ENCODE results near the gene CENPI. TPM values are rescaled to one million over a fixed set of nuclear protein-coding genes. Genes with fewer than 3 reads are reported as not detected.
"Not testable (repeated sequence)": the region's sequence is repeated elsewhere in the genome, so short reads cannot be mapped to it uniquely, and the experiment has no call there.

Gene CENPI
- under 1 TPM; 0.31 to 0.85 (median 0.58) TPM for total RNA-seq
- 0.38 TPM for polyA plus RNA-seq
- long read RNA-seq, donor 1: 0 reads
- long read RNA-seq, donor 2: 0 reads
- long read RNA-seq, donor 3: 0 reads
- long read RNA-seq, donor 4, partial matches to known transcripts: 0 of 1 reads
- long read RNA-seq, donor 4, other reads (novel, unspliced or antisense): 1 of 1 reads

GRCh38 chrX:101097546-101098453, at the start of gene CENPI:
TSS of gene CENPI (plus strand) at chrX:101098204. CDS start at chrX:101101071, 2,867 bp downstream.
- Histone ChIP-seq H3K27me3 (ENCODE audit: control insufficient read depth, insufficient read depth) (no peaks in the 10 kb centered on the region), H3K4me3 (ENCODE audit: low read length) (peak within 1 kb of the TSS; percentile 75), H3K9me3 (ENCODE audit: control insufficient read depth, low read length) (no peaks in the 10 kb centered on the region), H3K4me1 (ENCODE audit: control insufficient read depth, insufficient read depth, low read length) (no peaks in the 10 kb centered on the region), H3K27ac (ENCODE audit: low read length) (peak within 1 kb of the TSS; percentile 93)
- intact Hi-C loops (cut with DNase I): no loop called here
- ATAC-seq (peak; percentile 100), DNase-seq (peak; percentile 92 to 97 (median 96))
- WGBS: under 1% methylated on average over 48 of the region's 48 CpGs

GRCh38 chrX:101051153-101051548, 46.9 kb upstream of the CENPI start:
- Histone ChIP-seq H3K9me3 (ENCODE audit: control insufficient read depth, low read length) (no peaks in the 10 kb centered on the region), H3K4me3 (ENCODE audit: low read length) (peak overlapping the region; percentile 62), H3K4me1 (ENCODE audit: control insufficient read depth, insufficient read depth, low read length) (no peaks in the 10 kb centered on the region), H3K27ac (ENCODE audit: low read length) (peak overlapping the region; percentile 75), H3K27me3 (ENCODE audit: control insufficient read depth, insufficient read depth) (no peaks in the 10 kb centered on the region)
- ATAC-seq (no peak), DNase-seq (no peak)
- intact Hi-C loops (cut with DNase I): no loop called here
- WGBS: 16% methylated on average over 5 of the region's 5 CpGs

GRCh38 chrX:101051549-101052302, 46.3 kb upstream of the CENPI start, which contains the start of gene TRMT2B:
TSS of gene TRMT2B (minus strand) at chrX:101052111. CDS start at chrX:101042289, 9,822 bp downstream.
- H3K4me1 ChIP-seq (ENCODE audit: control insufficient read depth, insufficient read depth, low read length): no peaks in the 10 kb centered on the region
- WGBS: 0% methylated on average over 32 of the region's 43 CpGs
- no peaks in the 10 kb centered on the region for H3K9me3 ChIP-seq (ENCODE audit: control insufficient read depth, low read length)
- H3K4me3 ChIP-seq (ENCODE audit: low read length): peak within 1 kb of the TSS; percentile 62
- ATAC-seq (peak; percentile 99 to 100), DNase-seq (peak; percentile 81 to 91 (median 90))
- H3K27me3 ChIP-seq (ENCODE audit: control insufficient read depth, insufficient read depth): no peaks in the 10 kb centered on the region
- intact Hi-C loops (cut with DNase I): no loop called here
- H3K27ac ChIP-seq (ENCODE audit: low read length): peak within 1 kb of the TSS; percentile 75

GRCh38 chrX:101056551-101056950, 41.5 kb upstream of the CENPI start:
- DNase-seq; H3K9me3 ChIP-seq (ENCODE audit: control insufficient read depth, low read length); H3K4me3 ChIP-seq (ENCODE audit: low read length); H3K27me3 ChIP-seq (ENCODE audit: control insufficient read depth, insufficient read depth); ATAC-seq; H3K27ac ChIP-seq (ENCODE audit: low read length); H3K4me1 ChIP-seq (ENCODE audit: control insufficient read depth, insufficient read depth, low read length); intact Hi-C loops (cut with DNase I): not testable (repeated sequence)
- 89% methylated on average over 4 of the region's 4 CpGs for WGBS

- Histone ChIP-seq H3K4me3 (ENCODE audit: low read length) (no peak overlapping the region), H3K4me1 (ENCODE audit: control insufficient read depth, insufficient read depth, low read length) (no peaks in the 10 kb centered on the region), H3K9me3 (ENCODE audit: control insufficient read depth, low read length) (no peaks in the 10 kb centered on the region), H3K27ac (ENCODE audit: low read length) (no peak overlapping the region), H3K27me3 (ENCODE audit: control insufficient read depth, insufficient read depth) (no peaks in the 10 kb centered on the region)
- WGBS: 72% methylated on average over 3 of the region's 3 CpGs
- intact Hi-C loops (cut with DNase I): no loop called here
- no peak for DNase-seq
- no peak for ATAC-seq
Measured at GRCh38 chrX:101057093-101057714, 40.8 kb upstream of the CENPI start.

- no peaks in the 10 kb centered on the region for H3K9me3 ChIP-seq (ENCODE audit: control insufficient read depth, low read length)
- H3K4me1 ChIP-seq (ENCODE audit: control insufficient read depth, insufficient read depth, low read length): no peaks in the 10 kb centered on the region
- no peak overlapping the region for H3K27ac ChIP-seq (ENCODE audit: low read length)
- no peak overlapping the region for H3K4me3 ChIP-seq (ENCODE audit: low read length)
- H3K27me3 ChIP-seq (ENCODE audit: control insufficient read depth, insufficient read depth): no peaks in the 10 kb centered on the region
- no peak for ATAC-seq
- intact Hi-C loops (cut with DNase I): no loop called here
- no peak for DNase-seq
Measured at GRCh38 chrX:101062176-101062575, 35.8 kb upstream of the CENPI start.

- no peak overlapping the region for H3K27ac ChIP-seq (ENCODE audit: low read length)
- no peaks in the 10 kb centered on the region for H3K4me1 ChIP-seq (ENCODE audit: control insufficient read depth, insufficient read depth, low read length)
- ATAC-seq (no peak), DNase-seq (no peak)
- WGBS: 28% methylated on average over 3 of the region's 3 CpGs
- H3K4me3 ChIP-seq (ENCODE audit: low read length): no peak overlapping the region
- intact Hi-C loops (cut with DNase I): no loop called here
- no peaks in the 10 kb centered on the region for H3K9me3 ChIP-seq (ENCODE audit: control insufficient read depth, low read length)
- no peaks in the 10 kb centered on the region for H3K27me3 ChIP-seq (ENCODE audit: control insufficient read depth, insufficient read depth)
Measured at GRCh38 chrX:101071582-101071981, 26.4 kb upstream of the CENPI start.

- intact Hi-C loops (cut with DNase I): no loop called here
Measured at GRCh38 chrX:101078716-101079598, 19.0 kb upstream of the CENPI start, which contains the start of gene TMEM35A. TSS of gene TMEM35A (plus strand) at chrX:101078879. CDS start at chrX:101079003, 124 bp downstream.

GRCh38 chrX:101079736-101080270, 18.2 kb upstream of the CENPI start:
- 37% methylated on average over 8 of the region's 8 CpGs for WGBS
- H3K4me3 ChIP-seq (ENCODE audit: low read length): peak overlapping the region; percentile 15
- no peaks in the 10 kb centered on the region for H3K27me3 ChIP-seq (ENCODE audit: control insufficient read depth, insufficient read depth)
- intact Hi-C loops (cut with DNase I): no loop called here
- no peak overlapping the region for H3K27ac ChIP-seq (ENCODE audit: low read length)
- no peaks in the 10 kb centered on the region for H3K4me1 ChIP-seq (ENCODE audit: control insufficient read depth, insufficient read depth, low read length)
- no peak for DNase-seq
- ATAC-seq: no peak
- no peaks in the 10 kb centered on the region for H3K9me3 ChIP-seq (ENCODE audit: control insufficient read depth, low read length)

More at GRCh38 chrX:101078716-101079598, 19.0 kb upstream of the CENPI start, which contains the start of gene TMEM35A:
- WGBS: 5% methylated on average over 23 of the region's 23 CpGs
- H3K27me3 ChIP-seq (ENCODE audit: control insufficient read depth, insufficient read depth): no peaks in the 10 kb centered on the region
- H3K9me3 ChIP-seq (ENCODE audit: control insufficient read depth, low read length): no peaks in the 10 kb centered on the region
- ATAC-seq (peak in 1 of 2 donors; percentile 36), DNase-seq (no peak)
- no peaks in the 10 kb centered on the region for H3K4me1 ChIP-seq (ENCODE audit: control insufficient read depth, insufficient read depth, low read length)
- H3K27ac ChIP-seq (ENCODE audit: low read length): no peak within 1 kb of the TSS
- peak within 1 kb of the TSS; percentile 48 for H3K4me3 ChIP-seq (ENCODE audit: low read length)

Measured in right cardiac atrium (tissue), 5 donors.